Hepatocyte (in vitro differentiated cells): ENCODE results near the gene ZNF239. TPM values are rescaled to one million over a fixed set of nuclear protein-coding genes. Genes with fewer than 3 reads are reported as not detected.
A peak's percentile ranks its signal among the peaks of the same experiment; 100 is the strongest.
"Not testable (repeated sequence)": the region's sequence is repeated elsewhere in the genome, so short reads cannot be mapped to it uniquely, and the experiment has no call there.

Experiments used
- DNase-seq: peaks from one replicate; pipeline ENCODE4 v3.0.0-alpha.2; 2016; ENCODE audit warnings: low spot score
- H2AFZ ChIP-seq: fragments of 200-600 bp; sonication (generic); 2 replicates; pipeline ENCODE4 v1.6.0; 2016; ENCODE audit warnings: antibody characterized with exemption, mild to moderate bottlenecking
- H3K27ac ChIP-seq: fragments of 200-600 bp; sonication (generic); 2 replicates; pipeline ENCODE4 v1.5.1; 2016; ENCODE audit warnings: mild to moderate bottlenecking
- H3K27me3 ChIP-seq: fragments of 200-600 bp; sonication (generic); 2 replicates; pipeline ENCODE4 v1.6.1; 2016
- H3K36me3 ChIP-seq: fragments of 200-600 bp; sonication (generic); replicated peaks from 2 replicates; pipeline ENCODE4 v1.5.1; 2016; ENCODE audit warnings: low read depth; ENCODE audit not compliant: insufficient read depth
- H3K4me1 ChIP-seq: fragments of 200-600 bp; sonication (generic); 2 replicates; pipeline ENCODE4 v1.5.1; 2016; ENCODE audit warnings: mild to moderate bottlenecking, moderate library complexity; ENCODE audit not compliant: insufficient read depth
- H3K4me2 ChIP-seq: fragments of 200-600 bp; sonication (generic); 2 replicates; pipeline ENCODE4 v1.6.0; 2016
- H3K4me3 ChIP-seq: fragments of 200-600 bp; sonication (generic); 2 replicates; pipeline ENCODE4 v1.5.1; 2016; ENCODE audit warnings: mild to moderate bottlenecking
- H3K79me2 ChIP-seq: fragments of 200-600 bp; sonication (generic); 2 replicates; pipeline ENCODE4 v1.6.0; 2017; ENCODE audit warnings: mild to moderate bottlenecking
- H3K9me2 ChIP-seq: fragments of 200-600 bp; sonication (generic); replicated peaks from 2 replicates; pipeline ENCODE4 v1.6.0; 2017; ENCODE audit warnings: mild to moderate bottlenecking; ENCODE audit not compliant: insufficient read depth
- H3K9me3 ChIP-seq: fragments of 200-600 bp; sonication (generic); 2 replicates; pipeline ENCODE4 v1.5.1; 2016; ENCODE audit warnings: low read depth, mild to moderate bottlenecking
- H4K20me1 ChIP-seq: fragments of 200-600 bp; sonication (generic); 2 replicates; pipeline ENCODE4 v1.6.0; 2016; ENCODE audit warnings: mild to moderate bottlenecking; ENCODE audit not compliant: insufficient read depth, poor library complexity, severe bottlenecking
- CTCF ChIP-seq: fragments of 200-600 bp; sonication (generic); IDR thresholded peaks from 2 replicates; pipeline ENCODE4 v1.5.1; 2016; ENCODE audit warnings: antibody characterized with exemption, mild to moderate bottlenecking; ENCODE audit not compliant: poor library complexity
- EZH2 ChIP-seq: fragments of 200-600 bp; sonication (generic); IDR thresholded peaks from 2 replicates; pipeline ENCODE4 v1.6.1; 2016; ENCODE audit warnings: antibody characterized with exemption, mild to moderate bottlenecking, borderline replicate concordance
- EZH2phosphoT487 ChIP-seq: fragments of 200-600 bp; sonication (generic); IDR thresholded peaks from one replicate; pipeline ENCODE4 v1.6.1; 2018; ENCODE audit warnings: antibody characterized with exemption, mild to moderate bottlenecking, low read depth, moderate library complexity; ENCODE audit not compliant: unreplicated experiment, severe bottlenecking
- WGBS: methylation state at CpG from one replicate; pipeline ENCODE4 v1.1.6; 2016; ENCODE audit warnings: low lambda C conversion rate; ENCODE audit errors: missing lambda C conversion rate; 5-methylcytosine and 5-hydroxymethylcytosine counted together
- polyA plus RNA-seq: library from polyadenylated mRNA; unstranded; fragments of >200 nt; fragmentation: Nextera tagmentation; extraction: Ambion mirVana; gene quantifications from 2 replicates; pipeline ENCODE4 v1.2.1, GENCODE V29; 2016
- total RNA-seq: library from RNA; depleted of rRNA; stranded (reverse); fragments of >200 nt; gene quantifications from 2 replicates; pipeline ENCODE4 v1.2.3, GENCODE V29; 2014

Gene ZNF239
- total and polyA plus RNA-seq, 2 experiments from 2014 or later: 4.3 to 5.8 TPM

GRCh38 chr10:43595739-43596298 lies 21.4 kb upstream of the ZNF239 start:
- no peak for DNase-seq
- Histone ChIP-seq H3K36me3 (no peaks in the 10 kb centered on the region), H4K20me1 (no peaks in the 10 kb centered on the region), H3K4me2 (no peak overlapping the region), H3K9me2 (no peaks in the 10 kb centered on the region), H3K27me3 (no peaks in the 10 kb centered on the region), H2AFZ (no peak overlapping the region), H3K4me1 (no peaks in the 10 kb centered on the region), H3K4me3 (no peak overlapping the region), H3K79me2 (no peaks in the 10 kb centered on the region), H3K9me3 (no peaks in the 10 kb centered on the region), H3K27ac (no peak overlapping the region)
- 86% methylated on average over 7 of the region's 7 CpGs for WGBS
- TF ChIP-seq EZH2: no peak
- no peak for TF ChIP-seq EZH2phosphoT487
- TF ChIP-seq CTCF: no peak

- Histone ChIP-seq H3K27me3 (no peaks in the 10 kb centered on the region), H3K4me1 (no peaks in the 10 kb centered on the region), H3K27ac (no peak overlapping the region), H3K36me3 (no peaks in the 10 kb centered on the region), H4K20me1 (no peaks in the 10 kb centered on the region), H2AFZ (peak overlapping the region; percentile 43), H3K79me2 (no peaks in the 10 kb centered on the region), H3K4me2 (peak overlapping the region; percentile 59), H3K4me3 (no peak overlapping the region), H3K9me3 (no peaks in the 10 kb centered on the region), H3K9me2 (no peaks in the 10 kb centered on the region)
- TF ChIP-seq CTCF: no peak
- no peak for TF ChIP-seq EZH2phosphoT487
- TF ChIP-seq EZH2: no peak
- peak; percentile 44 for DNase-seq
- 62% methylated on average over 8 of the region's 8 CpGs for WGBS
Measured at GRCh38 chr10:43594944-43595589, 20.7 kb upstream of the ZNF239 start.

GRCh38 chr10:43591303-43591904 lies 17.0 kb upstream of the ZNF239 start:
- Histone ChIP-seq H2AFZ (no peak overlapping the region), H3K79me2 (no peaks in the 10 kb centered on the region), H3K4me3 (no peak overlapping the region), H3K27ac (no peak overlapping the region), H3K9me3 (no peaks in the 10 kb centered on the region), H3K4me1 (peaks cover 3% of the 10 kb centered on the region), H4K20me1 (no peaks in the 10 kb centered on the region), H3K27me3 (no peaks in the 10 kb centered on the region), H3K9me2 (no peaks in the 10 kb centered on the region), H3K36me3 (no peaks in the 10 kb centered on the region), H3K4me2 (no peak overlapping the region)
- 85% methylated on average over 5 of the region's 5 CpGs for WGBS
- no peak for TF ChIP-seq EZH2
- TF ChIP-seq EZH2phosphoT487: no peak
- TF ChIP-seq CTCF: no peak
- no peak for DNase-seq

DNA sequence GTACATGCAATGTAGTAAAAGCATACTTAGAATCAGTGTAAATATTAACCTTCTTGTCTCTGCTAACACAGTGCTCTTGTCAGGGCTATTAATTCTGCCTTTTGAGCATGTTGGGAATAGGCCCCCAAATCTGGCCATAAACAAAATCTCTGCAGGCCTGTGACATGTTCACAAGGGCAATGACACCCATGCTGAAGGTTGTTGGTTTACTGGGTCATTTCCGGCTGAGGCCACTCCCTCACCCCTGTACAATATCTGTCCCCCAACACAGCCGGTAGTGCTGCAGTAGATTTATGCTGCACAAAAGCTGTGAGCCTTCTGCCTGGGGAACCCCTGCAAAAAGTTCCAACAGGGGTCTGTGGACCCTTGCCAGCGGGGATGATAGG lies 12.3 kb upstream of the ZNF239 start:
- H2AFZ ChIP-seq, H3K4me3 ChIP-seq, H3K27me3 ChIP-seq, H3K9me3 ChIP-seq, H3K4me1 ChIP-seq, H4K20me1 ChIP-seq, H3K79me2 ChIP-seq, H3K9me2 ChIP-seq, H3K36me3 ChIP-seq: not testable (repeated sequence)
- DNase-seq: peak; percentile 16
- Histone ChIP-seq H3K4me2 (peak overlapping the region; percentile 8), H3K27ac (peak overlapping the region; percentile 89)
- 73% methylated on average over 3 of the region's 3 CpGs for WGBS
